RWPE2 (cell line): ENCODE data around the gene PTPRN2.

Source experiments
- ATAC-seq: fragments of 200-7000 bp; cut with Tn5 transposase; 3 replicates; pipeline ENCODE4 v1.9.1; 2021; ENCODE audit warnings: low read depth
- DNase-seq: peaks from one replicate; pipeline ENCODE4 v3.0.0-alpha.2; 2020; ENCODE audit warnings: low spot score
- H3K27ac ChIP-seq: fragments of 450-650 bp; 2 replicates; pipeline ENCODE4 v1.5.1; 2017; ENCODE audit warnings: mild to moderate bottlenecking; ENCODE audit not compliant: poor library complexity, severe bottlenecking
- H3K27me3 ChIP-seq: fragments of 250-450 bp; sonication (Bioruptor Pico); 2 replicates; pipeline ENCODE4 v1.5.1; 2021; ENCODE audit warnings: mild to moderate bottlenecking, moderate library complexity; ENCODE audit not compliant: insufficient read depth, poor library complexity, severe bottlenecking
- H3K36me3 ChIP-seq: fragments of 250-450 bp; sonication (Bioruptor Pico); 2 replicates; pipeline ENCODE4 v1.5.1; 2020; ENCODE audit warnings: low read depth, mild to moderate bottlenecking, moderate library complexity
- H3K4me1 ChIP-seq: fragments of 250-450 bp; sonication (Bioruptor Pico); 2 replicates; pipeline ENCODE4 v1.5.1; 2021; ENCODE audit warnings: mild to moderate bottlenecking, moderate library complexity; ENCODE audit not compliant: insufficient read depth, poor library complexity, severe bottlenecking
- H3K4me3 ChIP-seq: fragments of 250-450 bp; sonication (Bioruptor Pico); 2 replicates; pipeline ENCODE4 v1.5.1; 2021; ENCODE audit warnings: mild to moderate bottlenecking, moderate library complexity; ENCODE audit not compliant: severe bottlenecking
- H3K9me3 ChIP-seq: fragments of 250-450 bp; sonication (Bioruptor Pico); 2 replicates; pipeline ENCODE4 v1.5.1; 2021; ENCODE audit warnings: mild to moderate bottlenecking, moderate library complexity; ENCODE audit not compliant: severe bottlenecking
- TF ChIP-seq, protein P1 (sequence below): fragments of 450-650 bp; IDR thresholded peaks from one replicate; pipeline ENCODE4 v1.5.1; 2017; ENCODE audit warnings: mild to moderate bottlenecking, moderate library complexity; ENCODE audit not compliant: poor library complexity, severe bottlenecking

The PTPRN2 gene

GRCh38 chr7:157928171-157928794 lies 659.3 kb downstream of the PTPRN2 start:
- no peak overlapping the region for H3K4me3 ChIP-seq
- peaks cover 18% of the 10 kb centered on the region for H3K9me3 ChIP-seq
- no peak for DNase-seq
- H3K27me3 ChIP-seq: no peaks in the 10 kb centered on the region
- H3K27ac ChIP-seq: no peak overlapping the region
- no peaks in the 10 kb centered on the region for H3K4me1 ChIP-seq
- TF ChIP-seq, protein P1, sequence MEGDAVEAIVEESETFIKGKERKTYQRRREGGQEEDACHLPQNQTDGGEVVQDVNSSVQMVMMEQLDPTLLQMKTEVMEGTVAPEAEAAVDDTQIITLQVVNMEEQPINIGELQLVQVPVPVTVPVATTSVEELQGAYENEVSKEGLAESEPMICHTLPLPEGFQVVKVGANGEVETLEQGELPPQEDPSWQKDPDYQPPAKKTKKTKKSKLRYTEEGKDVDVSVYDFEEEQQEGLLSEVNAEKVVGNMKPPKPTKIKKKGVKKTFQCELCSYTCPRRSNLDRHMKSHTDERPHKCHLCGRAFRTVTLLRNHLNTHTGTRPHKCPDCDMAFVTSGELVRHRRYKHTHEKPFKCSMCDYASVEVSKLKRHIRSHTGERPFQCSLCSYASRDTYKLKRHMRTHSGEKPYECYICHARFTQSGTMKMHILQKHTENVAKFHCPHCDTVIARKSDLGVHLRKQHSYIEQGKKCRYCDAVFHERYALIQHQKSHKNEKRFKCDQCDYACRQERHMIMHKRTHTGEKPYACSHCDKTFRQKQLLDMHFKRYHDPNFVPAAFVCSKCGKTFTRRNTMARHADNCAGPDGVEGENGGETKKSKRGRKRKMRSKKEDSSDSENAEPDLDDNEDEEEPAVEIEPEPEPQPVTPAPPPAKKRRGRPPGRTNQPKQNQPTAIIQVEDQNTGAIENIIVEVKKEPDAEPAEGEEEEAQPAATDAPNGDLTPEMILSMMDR: no peak
- no peak for ATAC-seq
- H3K36me3 ChIP-seq: no peaks in the 10 kb centered on the region

DNA sequence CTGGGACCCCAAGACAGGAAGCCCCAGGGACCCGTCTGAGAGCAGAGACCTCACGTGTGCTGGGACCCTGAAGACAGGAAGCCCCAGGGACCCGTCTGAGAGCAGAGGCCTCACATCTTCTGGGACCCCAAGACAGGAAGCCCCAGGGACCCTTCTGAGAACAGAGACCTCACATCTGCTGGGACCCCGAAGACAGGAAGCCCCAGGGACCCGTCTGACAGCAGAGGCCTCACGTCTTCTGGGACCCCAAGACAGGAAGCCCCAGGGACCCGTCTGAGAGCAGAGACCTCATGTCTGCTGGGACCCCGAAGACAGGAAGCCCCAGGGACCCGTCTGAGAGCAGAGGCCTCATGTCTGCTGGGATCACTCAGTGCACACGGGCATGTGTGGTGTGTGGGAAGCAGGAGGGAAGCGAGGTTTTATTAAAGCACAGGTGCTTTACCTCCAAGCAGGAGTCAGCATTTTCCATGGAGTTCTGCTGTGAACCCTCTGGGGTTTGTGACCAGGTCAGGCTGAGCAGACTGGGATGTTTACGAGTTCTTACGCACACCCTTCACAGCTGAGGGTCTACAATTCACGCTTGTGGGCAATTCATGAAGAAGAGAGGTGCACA lies 660.2 kb downstream of the PTPRN2 start:
- DNase-seq (no peak), ATAC-seq (no peak)
- Histone ChIP-seq H3K9me3 (peaks cover 18% of the 10 kb centered on the region), H3K4me1 (no peaks in the 10 kb centered on the region), H3K27ac (no peak overlapping the region), H3K27me3 (no peaks in the 10 kb centered on the region), H3K4me3 (no peak overlapping the region), H3K36me3 (no peaks in the 10 kb centered on the region)
- TF ChIP-seq, protein P1: no peak

GRCh38 chr7:157926521-157927150 lies 661.0 kb downstream of the PTPRN2 start:
- no peaks in the 10 kb centered on the region for H3K36me3 ChIP-seq
- TF ChIP-seq, protein P1: no peak
- H3K27ac ChIP-seq: no peak overlapping the region
- peaks cover 14% of the 10 kb centered on the region for H3K9me3 ChIP-seq
- H3K27me3 ChIP-seq: no peaks in the 10 kb centered on the region
- ATAC-seq (no peak), DNase-seq (no peak)
- no peaks in the 10 kb centered on the region for H3K4me1 ChIP-seq
- H3K4me3 ChIP-seq: no peak overlapping the region

DNA sequence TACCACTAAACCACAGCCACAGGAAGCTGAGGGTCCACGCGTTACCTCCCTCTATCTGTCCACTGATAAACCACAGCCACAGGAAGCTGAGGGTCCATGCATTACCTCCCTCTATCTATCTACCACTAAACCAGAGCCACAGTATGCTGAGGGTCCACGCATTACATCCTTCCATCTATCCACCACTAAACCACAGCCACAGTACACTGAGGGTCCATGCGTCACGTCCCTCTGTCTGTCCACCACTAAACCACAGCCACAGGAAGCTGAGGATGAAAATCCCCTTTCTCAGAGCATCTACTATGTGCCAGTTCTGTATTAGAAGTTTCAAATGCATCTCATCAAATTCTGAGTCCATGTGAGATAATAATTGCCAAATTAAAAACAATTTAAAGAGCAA lies 661.5 kb downstream of the PTPRN2 start:
- H3K4me3 ChIP-seq: no peak overlapping the region
- H3K27me3 ChIP-seq: no peaks in the 10 kb centered on the region
- ATAC-seq (no peak), DNase-seq (no peak)
- no peaks in the 10 kb centered on the region for H3K4me1 ChIP-seq
- peaks cover 10% of the 10 kb centered on the region for H3K9me3 ChIP-seq
- H3K27ac ChIP-seq: no peak overlapping the region
- TF ChIP-seq, protein P1: no peak
- H3K36me3 ChIP-seq: no peaks in the 10 kb centered on the region
